Liver (tissue), 2 donors: ENCODE results near the gene SPINK1.

Experiments
- JUND ChIP-seq, 2 donors: IDR thresholded peaks; 2 replicates each; pipeline ENCODE4 v1.6.1; 2016; ENCODE audit warnings: antibody characterized with exemption in 2 of 2
- REST ChIP-seq: IDR thresholded peaks from 2 replicates; pipeline ENCODE4 v1.6.1; 2016; ENCODE audit warnings: antibody characterized with exemption, mild to moderate bottlenecking
- ZBTB33 ChIP-seq: IDR thresholded peaks from 2 replicates; pipeline ENCODE4 v1.6.1; 2016; ENCODE audit warnings: antibody characterized with exemption
- donor health status: healthy.

GRCh38 chr5:147813696-147814095 lies 17.8 kb downstream of the SPINK1 start:
- TF ChIP-seq ZBTB33 = no peak
- no peak for TF ChIP-seq JUND (IDR thresholded peaks at IDR 0.05)
- TF ChIP-seq REST = no peak
